PC-9 (cell line): Measurements from ENCODE around the gene PALM. TPM values are rescaled to one million over a fixed set of nuclear protein-coding genes. Genes with fewer than 3 reads are reported as not detected.
"Not testable (repeated sequence)": the region's sequence is repeated elsewhere in the genome, so short reads cannot be mapped to it uniquely, and the experiment has no call there.

ENCODE experiments used
- BruUV-seq: library from RNA; stranded (reverse); fragments of 400-500 nt; replicated peaks from 2 replicates; lab custom pipeline; 2021; lab: Mats Ljungman, UMichigan
- CTCF ChIA-PET: fragments of 300-600 bp; sonication (Branson Sonifier 250); formaldehyde crosslinking; loops from one replicate; lab custom pipeline; 2022; ENCODE audit warnings: antibody characterized with exemption; lab: Charles Lee
- POLR2A ChIA-PET: fragments of 300-600 bp; sonication (Branson Sonifier 250); formaldehyde crosslinking; loops from one replicate; lab custom pipeline; 2022; ENCODE audit warnings: antibody characterized with exemption; ENCODE audit not compliant: unreplicated experiment; lab: Charles Lee
- DNase-seq, 2 experiments: peaks; one replicate each; pipeline versions ENCODE4 v3.0.0 to v3.0.0-alpha.2; 2015 to 2022; ENCODE audit warnings: mixed read lengths in 1 of 2
- H2AFZ ChIP-seq: fragments of 200-600 bp; sonication (generic); 2 replicates; pipeline ENCODE4 v1.8.1; 2017; ENCODE audit warnings: antibody characterized with exemption
- H3F3A ChIP-seq: fragments of 200-600 bp; sonication (generic); 2 replicates; pipeline ENCODE4 v1.8.1; 2017; ENCODE audit warnings: antibody characterized with exemption, mild to moderate bottlenecking, low read depth; ENCODE audit not compliant: insufficient read depth
- H3K27ac ChIP-seq: fragments of 200-600 bp; sonication (generic); 2 replicates; pipeline ENCODE4 v1.6.1; 2016; ENCODE audit warnings: mixed run types
- H3K27me3 ChIP-seq: fragments of 200-600 bp; sonication (generic); 2 replicates; pipeline ENCODE4 v1.6.1; 2016; ENCODE audit warnings: low read depth, mixed run types; ENCODE audit not compliant: insufficient read depth
- H3K36me3 ChIP-seq: fragments of 200-600 bp; sonication (generic); 2 replicates; pipeline ENCODE4 v1.6.1; 2016; ENCODE audit warnings: low read depth, mixed run types
- H3K4me1 ChIP-seq: fragments of 200-600 bp; sonication (generic); replicated peaks from 2 replicates; pipeline ENCODE4 v1.6.1; 2016; ENCODE audit warnings: mixed run types; ENCODE audit not compliant: insufficient read depth
- H3K4me2 ChIP-seq: fragments of 200-600 bp; sonication (generic); 2 replicates; pipeline ENCODE4 v1.6.1; 2017; ENCODE audit warnings: mixed run types
- H3K4me3 ChIP-seq: fragments of 200-600 bp; sonication (generic); 2 replicates; pipeline ENCODE4 v1.6.1; 2016; ENCODE audit warnings: mixed run types
- H3K79me2 ChIP-seq: fragments of 200-600 bp; sonication (generic); 2 replicates; pipeline ENCODE4 v1.6.1; 2017; ENCODE audit warnings: low read depth, mixed run types
- H3K9me2 ChIP-seq: fragments of 200-600 bp; sonication (generic); 2 replicates; pipeline ENCODE4 v1.8.1; 2017; ENCODE audit warnings: mild to moderate bottlenecking; ENCODE audit not compliant: insufficient read depth
- H3K9me3 ChIP-seq: fragments of 200-600 bp; sonication (generic); 2 replicates; pipeline ENCODE4 v1.8.1; 2016; ENCODE audit warnings: low read depth; ENCODE audit not compliant: insufficient read depth
- H4K20me1 ChIP-seq: fragments of 200-600 bp; sonication (generic); 2 replicates; pipeline ENCODE4 v1.8.1; 2017; ENCODE audit not compliant: insufficient read depth
- CTCF ChIP-seq: fragments of 200-600 bp; sonication (generic); conservative IDR thresholded peaks from 2 replicates; pipeline ENCODE4 v1.6.1; 2017; ENCODE audit warnings: mixed run types, antibody characterized with exemption, mild to moderate bottlenecking, moderate library complexity
- EZH2 ChIP-seq: fragments of 200-600 bp; sonication (generic); IDR thresholded peaks from 2 replicates; pipeline ENCODE4 v1.8.0; 2017; ENCODE audit warnings: antibody characterized with exemption, low read depth
- intact Hi-C: fragments of 100-400 bp; cut with micrococcal nuclease; formaldehyde crosslinking; loops from one replicate; pipeline ENCODE4 v1.10.0; 2022; ENCODE audit not compliant: unreplicated experiment
- total RNA-seq: library from RNA; stranded (reverse); gene quantifications from 2 replicates; pipeline ENCODE4 v1.2.3, GENCODE V29; 2021

The PALM gene
- total RNA-seq, 1 experiment from 2014 or later = 1.8 TPM

GRCh38 chr19:668675-669434, 39.9 kb upstream of the PALM start:
- H4K20me1 ChIP-seq, H3K27me3 ChIP-seq, H3K36me3 ChIP-seq, H2AFZ ChIP-seq, H3F3A ChIP-seq, H3K27ac ChIP-seq, H3K9me2 ChIP-seq, H3K9me3 ChIP-seq, H3K4me1 ChIP-seq, H3K79me2 ChIP-seq, BruUV-seq, DNase-seq, H3K4me3 ChIP-seq, H3K4me2 ChIP-seq, CTCF ChIA-PET: not testable (repeated sequence)
- POLR2A ChIA-PET = interaction anchor here (0.6 to 0.7 kb wide), 2 partner anchors 161 to 205 kb away, joined by 3 read pairs; no protein-coding TSS in a partner anchor
- intact Hi-C loops = loop anchor here (10.0 kb wide), 1 partner anchor 256 kb away; the partner anchor contains the start of gene ARID3A

DNA sequence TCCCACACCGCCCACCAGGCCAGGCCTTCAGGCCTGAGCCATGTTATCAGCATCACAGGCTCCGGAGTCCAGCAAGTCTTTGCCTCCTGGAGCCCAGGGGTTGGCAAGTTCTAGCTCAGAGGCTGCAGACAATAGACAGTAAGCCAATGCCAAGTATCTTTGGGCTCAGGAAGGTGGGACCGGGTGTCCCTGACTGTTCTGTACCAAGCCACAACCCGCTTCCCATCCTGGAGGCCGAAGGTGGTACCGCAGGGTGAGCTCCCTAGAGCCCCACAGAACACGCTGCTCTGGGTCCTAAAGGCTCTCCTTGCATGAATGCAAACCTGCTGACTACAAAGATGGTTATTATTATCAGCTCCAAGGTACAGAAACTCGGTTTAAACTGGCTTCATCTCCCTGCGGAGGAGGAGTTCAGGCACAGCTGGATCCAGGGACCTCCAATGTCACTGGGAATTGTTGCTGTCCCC, 38.1 kb upstream of the PALM start:
- no peaks in the 10 kb centered on the region for H3K9me3 ChIP-seq
- H3K9me2 ChIP-seq = no peaks in the 10 kb centered on the region
- H2AFZ ChIP-seq = no peak overlapping the region
- CTCF ChIA-PET = interaction anchor here (0.6 kb wide), 1 partner anchor 71 kb away, joined by 3 read pairs; no protein-coding TSS in a partner anchor
- BruUV-seq = no TSS peak
- no peaks in the 10 kb centered on the region for H3K79me2 ChIP-seq
- H3F3A ChIP-seq = peaks cover 11% of the 10 kb centered on the region; the same call in 1 of the 2 replicates
- TF ChIP-seq CTCF (no peak), EZH2 (no peak)
- DNase-seq = no peak
- H4K20me1 ChIP-seq = no peaks in the 10 kb centered on the region
- H3K4me2 ChIP-seq = no peak overlapping the region
- POLR2A ChIA-PET = no interaction called here
- intact Hi-C loops = no loop called here
- no peak overlapping the region for H3K27ac ChIP-seq
- no peaks in the 10 kb centered on the region for H3K36me3 ChIP-seq
- H3K27me3 ChIP-seq = no peaks in the 10 kb centered on the region
- peaks cover 5% of the 10 kb centered on the region for H3K4me1 ChIP-seq
- no peak overlapping the region for H3K4me3 ChIP-seq

DNA sequence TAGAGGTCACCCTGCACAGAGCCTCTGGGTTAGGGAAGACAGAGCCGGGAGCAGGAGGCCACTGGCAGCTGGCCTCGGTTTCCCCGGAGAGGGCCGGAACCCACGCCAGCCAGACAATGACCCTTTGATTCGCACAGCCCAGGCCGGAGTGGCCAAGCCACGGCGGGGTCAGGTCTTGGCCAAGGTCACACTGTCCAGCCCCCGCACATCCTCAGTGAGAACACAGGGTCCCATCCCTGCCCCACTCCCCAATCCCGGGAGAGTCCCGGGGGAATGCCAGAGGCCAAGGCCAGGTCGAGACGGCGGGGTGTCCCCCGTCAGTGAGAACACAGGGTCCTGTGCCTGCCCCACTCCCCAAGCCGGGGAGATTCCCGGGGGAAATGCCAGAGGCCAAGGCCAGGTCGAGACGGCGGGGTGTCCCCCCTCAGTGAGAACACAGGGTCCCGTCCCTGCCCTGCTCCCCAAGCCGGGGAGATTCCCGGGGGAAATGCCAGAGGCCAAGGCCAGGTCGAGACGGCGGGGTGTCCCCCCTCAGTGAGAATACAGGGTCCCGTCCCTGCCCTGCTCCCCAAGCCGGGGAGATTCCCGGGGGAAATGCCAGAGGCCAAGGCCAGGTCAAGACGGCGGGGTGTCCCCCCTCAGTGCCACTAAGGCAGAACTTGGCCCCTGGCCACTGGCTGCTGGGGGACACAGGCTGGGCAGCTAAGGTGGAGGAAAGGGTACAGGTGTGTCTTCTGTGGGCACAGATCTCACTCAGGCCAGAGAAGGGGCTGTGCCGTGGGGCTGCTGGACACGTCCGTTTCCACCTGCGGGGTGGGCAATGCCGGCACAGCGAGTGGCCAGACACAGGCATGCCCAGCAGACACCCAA, 34.2 kb upstream of the PALM start:
- no peaks in the 10 kb centered on the region for H4K20me1 ChIP-seq
- H3K9me3 ChIP-seq = no peaks in the 10 kb centered on the region
- peaks cover 26% of the 10 kb centered on the region for H3F3A ChIP-seq
- ChIA-PET CTCF (no interaction called here), POLR2A (no interaction called here)
- H3K79me2 ChIP-seq = peaks cover 17% of the 10 kb centered on the region
- peaks cover 30% of the 10 kb centered on the region for H3K4me1 ChIP-seq
- intact Hi-C loops = no loop called here
- no peak overlapping the region for H3K4me3 ChIP-seq
- no TSS peak for BruUV-seq
- H3K4me2 ChIP-seq = no peak overlapping the region
- DNase-seq = no peak
- no peaks in the 10 kb centered on the region for H3K36me3 ChIP-seq
- no peaks in the 10 kb centered on the region for H3K9me2 ChIP-seq
- no peaks in the 10 kb centered on the region for H3K27me3 ChIP-seq
- H2AFZ ChIP-seq = no peak overlapping the region
- no peak overlapping the region for H3K27ac ChIP-seq
- TF ChIP-seq CTCF = no peak
- no peak for TF ChIP-seq EZH2
